Hematopoietic multipotent progenitor cell treated with erythropoietin and hydrocortisone succinate and interleukin-3 and kit ligand, for 4 days (in vitro differentiated cells): ENCODE data around the gene KCNK18.
A peak's percentile ranks its signal among the peaks of the same experiment; 100 is the strongest.

ENCODE experiments used
- DNase-seq: peaks from one replicate; pipeline ENCODE4 v3.0.0-alpha.2; 2015

The KCNK18 gene

GRCh38 chr10:117254774-117255735, 57.8 kb downstream of the KCNK18 start:
- DNase-seq: no peak

DNA sequence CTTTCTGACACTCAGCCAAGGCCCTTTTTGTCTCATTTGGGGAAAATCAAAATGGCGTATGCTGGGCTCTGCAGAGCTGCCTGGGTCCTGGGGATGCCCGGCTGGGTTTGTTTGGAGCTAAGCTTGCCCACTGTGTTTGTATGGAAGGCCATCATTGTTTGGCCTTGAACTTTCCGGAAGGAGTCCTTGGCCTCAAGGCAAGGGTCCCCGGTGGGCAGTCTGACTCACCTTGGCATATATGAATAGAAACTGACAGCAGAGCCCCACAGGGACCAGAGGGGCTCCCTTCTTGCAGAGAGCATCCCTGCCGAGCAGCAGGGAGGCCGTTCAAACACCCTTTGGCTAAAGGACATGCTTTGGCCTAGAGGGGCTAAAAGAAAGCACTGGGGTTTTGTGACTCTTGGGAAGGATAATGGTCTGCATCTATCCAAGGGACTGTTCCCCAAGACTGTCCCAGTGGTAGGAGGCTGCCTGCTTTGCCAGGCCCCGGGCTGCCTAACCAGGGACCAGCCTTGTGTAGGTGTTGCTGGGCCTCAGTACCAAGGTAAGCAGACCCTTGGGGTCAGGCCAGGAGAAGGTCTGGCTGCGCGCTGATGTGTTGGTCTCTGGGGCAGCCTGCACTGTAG, 58.7 kb downstream of the KCNK18 start:
- no peak for DNase-seq

DNA sequence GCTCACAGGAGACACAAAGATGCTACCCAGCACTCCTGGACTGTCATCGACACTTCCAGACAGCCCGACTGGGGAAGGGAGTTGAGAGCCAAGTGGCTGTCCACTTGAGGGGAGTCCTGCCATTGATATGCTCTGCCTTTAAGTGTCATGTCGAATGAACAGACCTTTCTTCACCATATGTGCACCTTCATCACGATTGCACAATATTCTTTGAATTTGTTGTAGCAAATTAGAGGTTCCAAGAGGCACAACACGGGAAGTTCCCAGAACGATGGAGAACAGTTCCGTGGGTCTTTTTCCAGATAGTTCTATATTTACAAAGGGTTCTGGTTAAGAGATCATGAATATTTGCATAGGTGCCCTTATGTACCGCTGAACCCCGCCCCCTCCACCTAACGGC, 59.6 kb downstream of the KCNK18 start:
- no peak for DNase-seq

- DNase-seq: no peak
Observed at GRCh38 chr10:117257721-117258120, 60.4 kb downstream of the KCNK18 start.

GRCh38 chr10:117259279-117259678, 62.0 kb downstream of the KCNK18 start:
- peak; percentile 45 for DNase-seq
